T-cell (primary cell): ENCODE data around the gene CTDP1. TPM values are rescaled to one million over a fixed set of nuclear protein-coding genes. Genes with fewer than 3 reads are reported as not detected.

Experiments
- ATAC-seq, 4 experiments: fragments of 200-7000 bp in 3 of 4; fragments of 150-1000 bp in 1 of 4; cut with Tn5 transposase; replicated peaks in 1 of 4; 1 replicate in 3 of 4; 2 replicates in 1 of 4; pipeline ENCODE4 v1.10.0; 2021; ENCODE audit warnings: moderate library complexity in 3 of 4, mild to moderate bottlenecking in 2 of 4, moderate number of reproducible peaks in 1 of 4
- CTCF ChIA-PET, 2 donors: fragments of 300-600 bp; sonication (Branson Sonifier 250); formaldehyde crosslinking; loops; one replicate each; lab custom pipeline; 2022; ENCODE audit warnings: antibody characterized with exemption in 2 of 2; lab: Charles Lee
- POLR2A ChIA-PET, 2 donors: fragments of 300-600 bp; sonication (Branson Sonifier 250); formaldehyde crosslinking; loops; one replicate each; lab custom pipeline; 2022; ENCODE audit warnings: antibody characterized with exemption in 2 of 2; lab: Charles Lee
- DNase-seq, 35 experiments: peaks; one replicate each; pipeline versions ENCODE4 v3.0.0 to v3.0.0-alpha.2; 2013 to 2023
- H3K27ac ChIP-seq: one replicate; pipeline ENCODE4 v1.5.1; 2013; ENCODE audit warnings: low read length
- H3K27me3 ChIP-seq, 2 experiments: replicated peaks in 1 of 2; 1 replicate in 1 of 2; 2 replicates in 1 of 2; pipeline versions ENCODE4 v1.6.1 to v1.7.0; 2013; ENCODE audit warnings: low read length in 1 of 2, mixed read lengths in 1 of 2; ENCODE audit not compliant: control insufficient read depth in 2 of 2, insufficient read depth in 2 of 2; ENCODE audit errors: extremely low read depth in 1 of 2
- H3K36me3 ChIP-seq, 2 donors: 1 replicate in 1 of 2; 2 replicates in 1 of 2; pipeline versions ENCODE4 v1.6.1 to v1.7.0; 2013; ENCODE audit warnings: low read length in 1 of 2; ENCODE audit not compliant: control insufficient read depth in 2 of 2, insufficient read depth in 1 of 2; ENCODE audit errors: extremely low read depth in 1 of 2
- H3K4me1 ChIP-seq, 2 experiments: 1 replicate in 1 of 2; 2 replicates in 1 of 2; pipeline versions ENCODE4 v1.6.1 to v1.7.0; 2013; ENCODE audit warnings: low read length in 2 of 2, mixed read lengths in 1 of 2; ENCODE audit not compliant: insufficient read depth in 2 of 2, control insufficient read depth in 1 of 2; ENCODE audit errors: extremely low read depth in 1 of 2
- H3K4me3 ChIP-seq, 2 donors: 1 replicate in 1 of 2; 2 replicates in 1 of 2; pipeline versions ENCODE4 v1.5.1 to v1.7.0; 2013; ENCODE audit warnings: mild to moderate bottlenecking in 2 of 2, low read length in 1 of 2, moderate library complexity in 1 of 2; ENCODE audit not compliant: control insufficient read depth in 1 of 2; ENCODE audit errors: extremely low read depth in 1 of 2
- H3K9me3 ChIP-seq: 2 replicates; pipeline ENCODE4 v1.7.0; 2013
- H3K27ac Mint-ChIP-seq, 2 donors: one replicate each; pipeline ENCODE4 v1.8.0; 2020 to 2021; ENCODE audit warnings: mild to moderate bottlenecking in 2 of 2, mixed read lengths in 2 of 2
- H3K27me3 Mint-ChIP-seq, 2 donors: one replicate each; pipeline ENCODE4 v1.8.0; 2021 to 2022; ENCODE audit warnings: mixed read lengths in 2 of 2
- H3K36me3 Mint-ChIP-seq: one replicate; pipeline ENCODE4 v1.8.0; 2021; ENCODE audit warnings: mixed read lengths
- H3K4me1 Mint-ChIP-seq, 3 donors: one replicate each; pipeline ENCODE4 v1.8.0; 2020 to 2022; ENCODE audit warnings: mixed read lengths in 3 of 3, mild to moderate bottlenecking in 1 of 3
- H3K4me3 Mint-ChIP-seq, 3 donors: one replicate each; pipeline ENCODE4 v1.8.0; 2020 to 2022; ENCODE audit warnings: mild to moderate bottlenecking in 3 of 3, mixed read lengths in 3 of 3, moderate library complexity in 3 of 3
- H3K9me3 Mint-ChIP-seq, 3 donors: one replicate each; pipeline ENCODE4 v1.8.0; 2020 to 2022; ENCODE audit warnings: mixed read lengths in 3 of 3
- WGBS: methylation state at CpG from one replicate; pipeline ENCODE4 v1.1.5; 2013; ENCODE audit warnings: missing lambda C conversion rate; ENCODE audit not compliant: insufficient coverage; 5-methylcytosine and 5-hydroxymethylcytosine counted together
- total RNA-seq, 35 experiments: library from RNA in 6 of 35; stranded (reverse) in 6 of 35; fragments of 120-200 nt in 1 of 35; gene quantifications; one replicate each; pipeline versions ENCODE4 v1.2.1 to v1.2.4 and lab custom pipeline; 2013 to 2026

The CTDP1 gene
- total RNA-seq, 5 donors from 2014 or later (not counting 1 experiment from before 2014, with no cell fraction given): 46.3 to 78.0 (median 49.4) TPM

- Mint-ChIP-seq H3K4me3 (peak overlapping the region; percentile 85 to 93 (median 85)), H3K27me3 (no peaks in the 10 kb centered on the region), H3K9me3 (no peaks in the 10 kb centered on the region), H3K36me3 (peaks cover 4% of the 10 kb centered on the region), H3K4me1 (peaks cover 69 to 78% (median 76%) of the 10 kb centered on the region in 3 donors), H3K27ac (peak overlapping the region; percentile 75 to 86)
- H3K27me3 ChIP-seq: no peaks in the 10 kb centered on the region
- CTCF ChIA-PET: no interaction called here
- WGBS: 84% methylated on average over 18 of the region's 20 CpGs
- POLR2A ChIA-PET: interaction anchor here in 1 of 2 donors (1.4 kb wide), 1 partner anchor 14 kb away, joined by 3 read pairs; no protein-coding TSS in a partner anchor
- H3K4me3 ChIP-seq: peak overlapping the region; percentile 68 to 71
- DNase-seq (no peak), ATAC-seq (no peak)
- no peaks in the 10 kb centered on the region for H3K9me3 ChIP-seq
- peak overlapping the region; percentile 45 for H3K27ac ChIP-seq
- peaks cover 25 to 67% of the 10 kb centered on the region in 2 experiments for H3K4me1 ChIP-seq
- H3K36me3 ChIP-seq: peaks cover 0 to 11% of the 10 kb centered on the region in 2 donors
Measured at GRCh38 chr18:79680891-79681339, 1.3 kb downstream of the CTDP1 start.

DNA sequence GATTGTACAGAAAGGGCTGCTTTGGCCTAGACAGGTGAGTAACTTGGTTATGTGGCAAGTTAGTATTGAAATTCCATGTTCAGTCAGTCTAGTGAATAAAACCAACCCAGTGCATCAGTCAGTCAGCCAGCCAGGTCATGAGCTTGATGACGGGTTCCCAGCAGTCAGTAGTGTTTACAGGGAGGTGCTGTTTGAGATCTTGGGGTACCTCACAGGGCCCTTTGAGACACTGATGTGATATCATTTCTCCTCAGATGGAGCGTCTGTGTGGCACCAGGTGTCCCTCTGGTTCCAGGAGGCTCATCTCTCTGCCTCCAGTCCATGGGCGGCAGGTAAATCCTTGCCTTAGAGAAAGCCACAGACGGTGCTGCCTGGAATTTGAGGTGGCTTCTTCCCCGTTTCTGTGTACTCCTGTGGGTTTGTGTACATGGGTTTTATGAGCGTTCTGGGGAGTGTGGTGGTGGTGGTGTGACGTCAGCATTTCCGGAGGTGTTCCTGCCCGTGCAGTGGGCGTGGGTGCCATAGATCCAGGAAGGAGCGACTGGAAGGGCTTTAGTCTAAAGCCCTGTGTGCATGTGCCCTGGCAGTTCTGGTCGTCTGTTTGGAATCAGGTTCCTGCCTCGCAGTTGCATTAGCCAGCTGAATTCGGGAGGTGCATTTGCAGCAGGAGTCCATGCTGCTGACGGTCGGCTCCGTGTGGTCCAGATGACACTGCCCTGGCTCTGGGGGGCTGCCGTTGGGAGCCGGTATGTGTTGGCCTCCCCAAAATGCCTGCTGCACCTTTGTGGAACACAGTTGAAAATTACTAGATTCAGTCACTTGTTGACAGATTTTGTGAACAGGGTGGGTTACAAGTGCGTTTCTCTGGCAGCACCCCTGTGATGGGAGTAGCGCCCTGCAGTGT, 2.1 kb downstream of the CTDP1 start:
- H3K9me3 Mint-ChIP-seq: no peaks in the 10 kb centered on the region
- Histone ChIP-seq H3K9me3 (no peaks in the 10 kb centered on the region), H3K36me3 (peaks cover 0 to 8% of the 10 kb centered on the region in 2 donors), H3K4me3 (peak overlapping the region in 1 of 2 donors; percentile 71), H3K4me1 (peaks cover 31 to 67% of the 10 kb centered on the region in 2 experiments), H3K27ac (peak overlapping the region; percentile 45), H3K27me3 (no peaks in the 10 kb centered on the region)
- peaks cover 74 to 83% (median 80%) of the 10 kb centered on the region in 3 donors for H3K4me1 Mint-ChIP-seq
- H3K27me3 Mint-ChIP-seq: no peaks in the 10 kb centered on the region
- ChIA-PET POLR2A (interaction anchor here in 1 of 2 donors (0.7 kb wide), 1 partner anchor 21 kb away, joined by 3 read pairs; no protein-coding TSS in a partner anchor), CTCF (no interaction called here)
- 45% methylated on average over 20 of the region's 21 CpGs for WGBS
- H3K4me3 Mint-ChIP-seq: peak overlapping the region; percentile 85 to 93 (median 85)
- no peak for ATAC-seq
- DNase-seq: peak in 34 of 35 experiments; percentile 18 to 80 (median 66)
- peak overlapping the region; percentile 83 to 86 for H3K27ac Mint-ChIP-seq
- peaks cover 8% of the 10 kb centered on the region for H3K36me3 Mint-ChIP-seq

GRCh38 chr18:79682481-79682880, 2.9 kb downstream of the CTDP1 start:
- Histone ChIP-seq H3K4me3 (no peak overlapping the region), H3K36me3 (peaks cover 0 to 8% of the 10 kb centered on the region in 2 donors), H3K9me3 (no peaks in the 10 kb centered on the region), H3K27me3 (no peaks in the 10 kb centered on the region), H3K27ac (no peak overlapping the region), H3K4me1 (peaks cover 31 to 67% of the 10 kb centered on the region in 2 experiments)
- H3K27ac Mint-ChIP-seq: peak overlapping the region; percentile 58 to 83
- DNase-seq: no peak
- peaks cover 8% of the 10 kb centered on the region for H3K36me3 Mint-ChIP-seq
- H3K4me3 Mint-ChIP-seq: peak overlapping the region; percentile 85 to 93 (median 85)
- ChIA-PET POLR2A (no interaction called here), CTCF (no interaction called here)
- WGBS: 99% methylated on average over 8 of the region's 11 CpGs
- H3K4me1 Mint-ChIP-seq: peaks cover 71 to 77% (median 73%) of the 10 kb centered on the region in 3 donors
- no peak for ATAC-seq
- H3K27me3 Mint-ChIP-seq: no peaks in the 10 kb centered on the region
- no peaks in the 10 kb centered on the region for H3K9me3 Mint-ChIP-seq

DNA sequence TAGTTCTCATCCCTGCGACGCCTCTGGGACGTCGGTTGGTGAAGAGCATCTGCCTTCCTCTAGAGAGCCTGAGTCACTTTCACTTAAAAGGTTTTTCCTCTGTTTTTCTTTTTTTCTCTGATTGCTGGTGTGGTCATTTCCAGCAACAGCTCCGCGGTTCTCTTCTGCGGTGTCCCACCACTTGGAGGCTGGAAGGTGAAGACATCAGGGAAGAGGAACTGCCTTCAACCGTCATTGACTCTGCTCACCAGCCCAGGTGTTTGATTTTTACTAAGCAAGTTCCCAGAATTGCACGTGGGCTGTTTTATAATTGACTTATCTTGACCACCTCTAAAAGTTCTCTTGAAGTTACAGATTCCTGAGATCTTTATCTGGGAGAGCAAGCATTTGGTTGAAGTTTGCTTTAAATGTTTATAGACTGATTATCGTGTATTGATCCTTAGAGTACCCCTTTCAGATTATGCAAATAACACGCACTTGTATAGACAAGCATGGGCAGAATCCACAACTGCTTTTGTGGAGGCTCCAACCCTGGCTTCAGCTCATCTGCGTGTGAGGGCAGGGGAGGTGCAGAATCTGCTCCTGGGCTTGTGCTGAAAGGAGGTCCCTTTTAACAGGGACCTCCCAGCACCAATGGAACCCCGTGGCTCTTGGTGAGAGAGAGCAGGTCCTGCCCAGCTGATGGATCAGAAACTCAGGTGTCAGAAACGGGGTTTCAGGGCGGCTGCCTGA, 3.5 kb downstream of the CTDP1 start:
- 56% methylated on average over 8 of the region's 15 CpGs for WGBS
- Histone ChIP-seq H3K27ac (no peak overlapping the region), H3K27me3 (no peaks in the 10 kb centered on the region), H3K9me3 (no peaks in the 10 kb centered on the region), H3K36me3 (peaks cover 0 to 8% of the 10 kb centered on the region in 2 donors), H3K4me3 (no peak overlapping the region), H3K4me1 (peaks cover 31 to 69% of the 10 kb centered on the region in 2 experiments)
- no peaks in the 10 kb centered on the region for H3K9me3 Mint-ChIP-seq
- H3K27me3 Mint-ChIP-seq: no peaks in the 10 kb centered on the region
- ATAC-seq (no peak), DNase-seq (peak in 6 of 35 experiments; percentile 25 to 61 (median 34))
- peak overlapping the region; percentile 36 to 58 for H3K27ac Mint-ChIP-seq
- peaks cover 8% of the 10 kb centered on the region for H3K36me3 Mint-ChIP-seq
- peak overlapping the region; percentile 56 to 93 (median 85) for H3K4me3 Mint-ChIP-seq
- peaks cover 75 to 76% (median 75%) of the 10 kb centered on the region in 3 donors for H3K4me1 Mint-ChIP-seq
- POLR2A ChIA-PET: no interaction called here
- CTCF ChIA-PET: no interaction called here

- ATAC-seq: no peak
- H3K27ac Mint-ChIP-seq: peak overlapping the region in 1 of 2 donors; percentile 24
- ChIA-PET POLR2A (no interaction called here), CTCF (no interaction called here)
- peaks cover 8% of the 10 kb centered on the region for H3K36me3 Mint-ChIP-seq
- no peaks in the 10 kb centered on the region for H3K27me3 Mint-ChIP-seq
- Histone ChIP-seq H3K4me3 (no peak overlapping the region), H3K27ac (no peak overlapping the region), H3K36me3 (peaks cover 0 to 8% of the 10 kb centered on the region in 2 donors), H3K27me3 (no peaks in the 10 kb centered on the region), H3K4me1 (peaks cover 25 to 62% of the 10 kb centered on the region in 2 experiments), H3K9me3 (no peaks in the 10 kb centered on the region)
- H3K4me1 Mint-ChIP-seq: peaks cover 69 to 73% (median 71%) of the 10 kb centered on the region in 3 donors
- DNase-seq: no peak
- peak overlapping the region in 2 of 3 donors; percentile 54 to 93 for H3K4me3 Mint-ChIP-seq
- 83% methylated on average over 15 of the region's 21 CpGs for WGBS
- no peaks in the 10 kb centered on the region for H3K9me3 Mint-ChIP-seq
Measured at GRCh38 chr18:79683626-79684282, 4.2 kb downstream of the CTDP1 start.
